IMR-90 (cell line): Measurements from ENCODE around the gene FBXW7. TPM values are rescaled to one million over a fixed set of nuclear protein-coding genes. Genes with fewer than 3 reads are reported as not detected.
A peak's percentile ranks its signal among the peaks of the same experiment; 100 is the strongest.

Source experiments
- ATAC-seq: fragments of 200-7000 bp; cut with Tn5 transposase; 2 replicates; pipeline ENCODE4 v1.9.1; 2020; ENCODE audit warnings: low read depth, mild to moderate bottlenecking, moderate library complexity
- BruUV-seq: library from RNA; stranded (reverse); fragments of 400-500 nt; replicated peaks from 2 replicates; lab custom pipeline; 2021; lab: Mats Ljungman, UMichigan
- CTCF ChIA-PET: fragments of 300-600 bp; formaldehyde crosslinking; extraction: SDS; loops from one replicate; lab custom pipeline; 2021; ENCODE audit warnings: antibody characterized with exemption; lab: Yijun Ruan, JAX
- POLR2A ChIA-PET: fragments of 300-600 bp; sonication (Branson Sonifier 250); formaldehyde crosslinking; loops from one replicate; lab custom pipeline; 2022; ENCODE audit warnings: antibody characterized with exemption; ENCODE audit not compliant: unreplicated experiment; lab: Charles Lee
- DNase-seq: peaks from one replicate; pipeline ENCODE4 v3.0.0; 2013
- H2AFZ ChIP-seq: replicated peaks from 2 replicates; pipeline ENCODE3; 2013; ENCODE audit warnings: low read length, mild to moderate bottlenecking; ENCODE audit not compliant: poor library complexity
- H2AK5ac ChIP-seq: 2 replicates; pipeline ENCODE4 v1.6.1; 2013; ENCODE audit warnings: low read depth, low read length, inconsistent platforms
- H2AK9ac ChIP-seq: replicated peaks from 2 replicates; pipeline ENCODE3; 2013; ENCODE audit warnings: mild to moderate bottlenecking, low read depth, low read length, moderate library complexity; ENCODE audit not compliant: poor library complexity
- H2BK120ac ChIP-seq: 2 replicates; pipeline ENCODE4 v1.6.1; 2013; ENCODE audit warnings: low read depth, low read length, inconsistent platforms
- H2BK15ac ChIP-seq: 3 replicates; pipeline ENCODE4 v1.6.1; 2013; ENCODE audit warnings: low read depth, low read length, inconsistent platforms
- H2BK20ac ChIP-seq: 2 replicates; pipeline ENCODE4 v1.6.1; 2013; ENCODE audit warnings: low read depth, mild to moderate bottlenecking, inconsistent platforms, low read length, moderate library complexity
- H2BK5ac ChIP-seq: 2 replicates; pipeline ENCODE4 v1.6.1; 2013; ENCODE audit warnings: mild to moderate bottlenecking, low read depth, low read length, inconsistent platforms; ENCODE audit not compliant: poor library complexity, severe bottlenecking
- H3K14ac ChIP-seq: replicated peaks from 2 replicates; pipeline ENCODE4 v1.6.1; 2013; ENCODE audit warnings: low read depth, low read length, inconsistent platforms
- H3K18ac ChIP-seq: 2 replicates; pipeline ENCODE4 v1.6.1; 2013; ENCODE audit warnings: low read depth, low read length, control low read depth
- H3K23ac ChIP-seq: 2 replicates; pipeline ENCODE4 v1.6.1; 2013; ENCODE audit warnings: low read depth, low read length, inconsistent platforms
- H3K27ac ChIP-seq: 2 replicates; pipeline ENCODE4 v1.5.1; 2013; ENCODE audit warnings: mild to moderate bottlenecking, control low read depth, low read length; ENCODE audit not compliant: insufficient read depth
- H3K27me3 ChIP-seq: 2 replicates; pipeline ENCODE4 v1.6.1; 2013; ENCODE audit warnings: low read length; ENCODE audit not compliant: control insufficient read depth, insufficient read depth
- H3K36me3 ChIP-seq: 2 replicates; pipeline ENCODE4 v1.6.1; 2013; ENCODE audit warnings: low read length, mixed read lengths; ENCODE audit not compliant: control insufficient read depth, insufficient read depth
- H3K4ac ChIP-seq: 2 replicates; pipeline ENCODE4 v1.6.1; 2013; ENCODE audit warnings: low read depth, low read length, inconsistent platforms
- H3K4me1 ChIP-seq: 2 replicates; pipeline ENCODE4 v1.6.1; 2013; ENCODE audit warnings: low read length, mixed read lengths; ENCODE audit not compliant: control insufficient read depth, insufficient read depth
- H3K4me2 ChIP-seq: 2 replicates; pipeline ENCODE4 v1.6.1; 2013; ENCODE audit warnings: low read depth, mild to moderate bottlenecking, control low read depth, low read length, moderate library complexity
- H3K4me3 ChIP-seq: 2 replicates; pipeline ENCODE4 v1.5.1; 2013; ENCODE audit warnings: low read depth, mild to moderate bottlenecking, control low read depth, low read length, moderate library complexity; ENCODE audit not compliant: insufficient read depth
- H3K56ac ChIP-seq: 2 replicates; pipeline ENCODE4 v1.6.1; 2013; ENCODE audit warnings: low read length, inconsistent platforms; ENCODE audit not compliant: insufficient read depth; ENCODE audit errors: extremely low read depth
- H3K79me1 ChIP-seq, 2 experiments: 2 replicates each; pipeline ENCODE4 v1.6.1; 2013; ENCODE audit warnings: low read length in 2 of 2, inconsistent platforms in 1 of 2, low read depth in 1 of 2
- H3K9ac ChIP-seq: 2 replicates; pipeline ENCODE4 v1.6.1; 2013; ENCODE audit warnings: low read depth, low read length, control low read depth
- H3K9me1 ChIP-seq: 2 replicates; pipeline ENCODE4 v1.6.1; 2013; ENCODE audit warnings: low read length, inconsistent platforms; ENCODE audit not compliant: insufficient read depth
- H3K9me3 ChIP-seq: 2 replicates; pipeline ENCODE4 v1.6.1; 2013; ENCODE audit warnings: low read length; ENCODE audit not compliant: control insufficient read depth, insufficient read depth
- H4K20me1 ChIP-seq: 2 replicates; pipeline ENCODE4 v1.6.1; 2013; ENCODE audit warnings: low read length, inconsistent platforms; ENCODE audit not compliant: insufficient read depth
- H4K5ac ChIP-seq: 2 replicates; pipeline ENCODE4 v1.6.1; 2013; ENCODE audit warnings: mild to moderate bottlenecking, low read depth, low read length, control low read depth
- H4K8ac ChIP-seq, 2 experiments: 2 replicates each; pipeline ENCODE4 v1.6.1; 2013; ENCODE audit warnings: low read depth in 2 of 2, low read length in 2 of 2, control low read depth in 1 of 2, inconsistent platforms in 1 of 2
- H4K91ac ChIP-seq: 2 replicates; pipeline ENCODE4 v1.6.1; 2013; ENCODE audit warnings: low read depth, low read length, inconsistent platforms; ENCODE audit not compliant: insufficient read depth
- CHD1 ChIP-seq: IDR thresholded peaks from 2 replicates; pipeline ENCODE4 v1.6.1; 2012; ENCODE audit warnings: low read depth, low read length, improper control_type of control experiment
- MAZ ChIP-seq: IDR thresholded peaks from 2 replicates; pipeline ENCODE4 v1.6.1; 2012; ENCODE audit warnings: low read depth, mild to moderate bottlenecking, low read length, improper control_type of control experiment, moderate library complexity, borderline replicate concordance
- MXI1 ChIP-seq: IDR thresholded peaks from 2 replicates; pipeline ENCODE4 v1.6.1; 2012; ENCODE audit warnings: low read depth, mild to moderate bottlenecking, low read length, moderate library complexity, borderline replicate concordance
- NFE2L2 ChIP-seq: fragments of 150-350 bp; IDR thresholded peaks from 2 replicates; pipeline ENCODE4 v1.6.1; 2016; ENCODE audit warnings: low read depth, mild to moderate bottlenecking, low read length
- POLR2A ChIP-seq: IDR thresholded peaks from 2 replicates; pipeline ENCODE4 v1.6.1; 2012; ENCODE audit warnings: mild to moderate bottlenecking, low read depth, low read length
- SMC3 ChIP-seq: fragments of 150-350 bp; IDR thresholded peaks from 2 replicates; pipeline ENCODE4 v1.6.1; 2016; ENCODE audit warnings: low read depth, mild to moderate bottlenecking, antibody characterized with exemption, low read length, moderate library complexity
- USF2 ChIP-seq: fragments of 150-350 bp; IDR thresholded peaks from 2 replicates; pipeline ENCODE4 v1.6.1; 2017; ENCODE audit warnings: mild to moderate bottlenecking, antibody characterized with exemption, low read length, low read depth
- WGBS, 2 experiments: methylation state at CpG; one replicate each; pipeline versions ENCODE4 v1.1.5 to v1.1.7; 2013; ENCODE audit warnings: missing lambda C conversion rate in 2 of 2; ENCODE audit not compliant: insufficient read length in 1 of 2; ENCODE audit errors: extremely low coverage in 2 of 2; 5-methylcytosine and 5-hydroxymethylcytosine counted together
- dilution Hi-C: fragments of 300-500 bp; cut with HindIII; formaldehyde crosslinking; loops from one replicate; pipeline ENCODE4 v1.14.3; 2018; ENCODE audit warnings: low sequenced_read_pairs; ENCODE audit not compliant: unreplicated experiment
- in situ Hi-C: fragments of 300-500 bp; cut with MboI; formaldehyde crosslinking; loops from 3 replicates; pipeline ENCODE4 v1.14.3; 2019; ENCODE audit warnings: low sequenced_read_pairs, inconsistent platforms, mixed read lengths
- intact Hi-C: fragments of 100-400 bp; cut with micrococcal nuclease; formaldehyde crosslinking; loops from 2 replicates; pipeline ENCODE4 v1.10.0; 2022
- polyA plus RNA-seq, 3 experiments: library from polyadenylated mRNA; depleted of rRNA; stranded (reverse); fragments of >200 nt; gene quantifications; 2 replicates each; pipeline ENCODE4 v1.2.3, GENCODE V29; 2012; ENCODE audit warnings: low replicate concordance in 1 of 3
- total RNA-seq: library from RNA; depleted of rRNA; stranded (reverse); fragments of >200 nt; gene quantifications from 2 replicates; pipeline ENCODE4 v1.2.3, GENCODE V29; 2012

The FBXW7 gene
- total and polyA plus RNA-seq, 2 of the 4 experiments (the other 2 are of a cell fraction) = 7.2 to 27.4 TPM

- Histone ChIP-seq H2AK9ac (no peak overlapping the region), H4K91ac (no peak overlapping the region), H3K14ac (no peak overlapping the region), H3K27me3 (no peaks in the 10 kb centered on the region), H3K23ac (no peak overlapping the region), H2AFZ (no peak overlapping the region), H4K5ac (no peak overlapping the region), H4K20me1 (no peaks in the 10 kb centered on the region), H2BK20ac (no peak overlapping the region), H3K4me1 (peaks cover 4% of the 10 kb centered on the region; the same call in 1 of the 2 replicates), H3K36me3 (no peaks in the 10 kb centered on the region), H3K27ac (no peak overlapping the region), H3K9me3 (no peaks in the 10 kb centered on the region), H2AK5ac (peak overlapping the region; percentile 56; the same call in 1 of the 2 replicates), H3K18ac (no peak overlapping the region; the same call in 1 of the 2 replicates), H3K9me1 (0 out of 2 replicates have a peak, but pooled peaks cover 2% of the 10 kb centered on the region), H3K9ac (no peak overlapping the region), H3K4me2 (no peak overlapping the region), H2BK5ac (no peak overlapping the region), H3K79me1 (peaks cover 19 to 28% of the 10 kb centered on the region in 2 experiments), H4K8ac (no peak overlapping the region), H2BK15ac (no peak overlapping the region), H2BK120ac (no peak overlapping the region), H3K56ac (no peak overlapping the region), H3K4me3 (no peak overlapping the region), H3K4ac (no peak overlapping the region; the same call in 1 of the 2 replicates)
- TF ChIP-seq USF2 (no peak), CHD1 (no peak), NFE2L2 (no peak), MAZ (no peak), POLR2A (no peak), SMC3 (no peak), MXI1 (no peak)
- ATAC-seq = no peak
- dilution Hi-C loops = no loop called here
- no CpG with 5 or more reads among the region's 2 CpGs for WGBS, 2 experiments
- CTCF ChIA-PET = interaction anchor here (2.0 kb wide), 1 partner anchor 9 kb away, joined by 12 read pairs; no protein-coding TSS in a partner anchor
- intact Hi-C loops = no loop called here
- no TSS peak for BruUV-seq
- no peak for DNase-seq
- POLR2A ChIA-PET = no interaction called here
- in situ Hi-C loops = no loop called here
Observed at GRCh38 chr4:152417673-152418072, 118.2 kb downstream of the FBXW7 start.
